ENCODE data around the gene MIEN1.

DNA sequence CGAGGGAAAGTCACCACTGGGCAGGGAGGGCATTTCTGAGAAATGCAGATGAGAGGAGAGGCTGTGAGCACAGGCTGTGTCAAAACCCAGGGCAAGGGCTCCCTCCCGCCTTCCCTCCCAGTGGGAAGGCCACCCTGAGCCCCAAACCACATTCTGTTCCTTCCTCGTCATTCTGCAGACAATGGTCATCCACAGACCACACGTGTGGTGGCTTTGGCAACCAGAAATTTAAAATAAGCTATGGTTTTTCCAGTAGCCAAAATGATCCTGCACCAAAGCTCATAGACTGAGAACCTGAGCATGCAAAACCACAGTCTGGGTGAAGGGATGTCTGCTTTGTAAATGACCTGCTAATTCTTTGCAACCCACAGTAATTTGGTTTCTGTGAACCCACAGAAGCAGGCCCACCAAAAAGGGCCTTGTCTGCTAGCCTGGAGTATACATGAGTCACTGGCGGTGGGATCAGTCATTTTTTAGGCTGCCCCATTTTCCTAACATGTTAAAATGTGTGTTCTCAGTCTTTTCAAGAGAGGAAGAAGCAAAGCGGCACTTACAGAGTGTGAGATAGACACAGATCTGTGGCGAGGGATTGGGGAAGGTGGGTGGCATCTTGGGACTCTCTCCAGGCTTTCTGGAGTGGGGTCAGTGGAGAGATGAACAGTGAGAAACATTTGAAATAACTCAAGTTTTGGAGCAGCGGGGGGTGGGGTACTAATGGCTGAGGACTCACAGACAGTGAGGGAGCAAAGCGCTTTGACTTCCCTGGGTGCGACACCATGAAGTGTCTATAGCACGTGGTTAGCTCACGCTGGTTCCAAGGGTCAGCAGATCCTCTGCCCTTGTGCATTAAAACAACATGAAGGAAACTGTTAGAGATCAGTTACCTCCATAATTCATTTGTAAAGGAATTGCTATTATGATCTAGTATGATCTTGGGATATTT is 27.9 kb upstream of the MIEN1 start:
- TF ChIP-seq, protein P1, sequence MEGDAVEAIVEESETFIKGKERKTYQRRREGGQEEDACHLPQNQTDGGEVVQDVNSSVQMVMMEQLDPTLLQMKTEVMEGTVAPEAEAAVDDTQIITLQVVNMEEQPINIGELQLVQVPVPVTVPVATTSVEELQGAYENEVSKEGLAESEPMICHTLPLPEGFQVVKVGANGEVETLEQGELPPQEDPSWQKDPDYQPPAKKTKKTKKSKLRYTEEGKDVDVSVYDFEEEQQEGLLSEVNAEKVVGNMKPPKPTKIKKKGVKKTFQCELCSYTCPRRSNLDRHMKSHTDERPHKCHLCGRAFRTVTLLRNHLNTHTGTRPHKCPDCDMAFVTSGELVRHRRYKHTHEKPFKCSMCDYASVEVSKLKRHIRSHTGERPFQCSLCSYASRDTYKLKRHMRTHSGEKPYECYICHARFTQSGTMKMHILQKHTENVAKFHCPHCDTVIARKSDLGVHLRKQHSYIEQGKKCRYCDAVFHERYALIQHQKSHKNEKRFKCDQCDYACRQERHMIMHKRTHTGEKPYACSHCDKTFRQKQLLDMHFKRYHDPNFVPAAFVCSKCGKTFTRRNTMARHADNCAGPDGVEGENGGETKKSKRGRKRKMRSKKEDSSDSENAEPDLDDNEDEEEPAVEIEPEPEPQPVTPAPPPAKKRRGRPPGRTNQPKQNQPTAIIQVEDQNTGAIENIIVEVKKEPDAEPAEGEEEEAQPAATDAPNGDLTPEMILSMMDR (IDR thresholded peaks at IDR 0.05): no peak
- no peak for TF ChIP-seq POLR2A (IDR thresholded peaks at IDR 0.05)

Data from prostate gland (tissue), 2 donors.